ENCODE results near the gene RIN1. TPM values are rescaled to one million over a fixed set of nuclear protein-coding genes. Genes with fewer than 3 reads are reported as not detected.

Gene RIN1
- total and polyA plus RNA-seq, 2 of the 13 experiments (the other 11 are each of a cell fraction or from before 2014, with no cell fraction given) = 2.4 to 4.1 TPM

DNA sequence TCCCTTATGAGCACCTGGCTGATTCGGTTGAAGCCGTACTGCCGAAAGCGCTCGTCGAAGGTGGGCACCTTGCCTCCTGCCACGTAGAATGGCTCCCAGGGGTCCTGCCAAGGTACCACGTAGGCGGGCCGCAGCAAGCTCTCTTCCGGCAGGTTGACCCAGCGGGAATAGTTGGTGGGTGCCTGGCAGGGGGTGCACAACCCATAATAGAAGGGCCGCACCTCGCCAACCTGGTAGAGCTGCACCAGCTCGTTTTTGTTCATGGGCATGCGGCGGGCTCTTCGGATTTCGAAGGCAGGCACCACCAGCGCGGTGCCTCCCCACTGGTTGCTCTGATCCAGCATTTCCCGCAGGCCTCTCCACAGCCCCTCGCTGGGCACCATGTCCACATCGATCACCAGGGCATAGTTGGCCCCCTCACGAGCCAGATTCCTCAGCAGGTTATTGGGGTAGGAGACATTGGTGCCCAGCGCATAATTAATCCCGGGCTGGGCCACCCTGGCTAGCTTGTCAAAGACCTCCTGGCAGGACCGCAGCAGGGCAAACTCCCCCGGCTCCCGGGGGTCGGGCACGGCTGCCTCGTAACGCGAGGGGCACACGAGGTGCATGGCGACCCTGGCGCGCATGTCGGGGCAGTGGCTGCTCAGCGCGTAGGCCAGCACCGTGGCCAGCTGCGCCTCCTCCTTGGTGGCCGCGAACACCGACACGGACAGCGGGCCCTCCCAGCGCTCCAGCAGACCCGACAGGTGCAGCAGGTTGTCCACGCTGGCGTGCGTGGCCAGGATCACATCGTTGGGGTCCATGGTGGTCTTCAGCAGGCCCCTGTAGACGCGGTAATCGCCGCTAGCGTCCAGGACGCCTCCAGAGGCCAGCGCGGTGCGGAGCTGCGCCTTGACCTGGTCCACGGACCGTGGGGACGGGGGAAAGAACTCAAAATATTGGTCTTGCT, 10.5 kb upstream of the RIN1 start (continued):
- TF ChIP-seq, protein P1, sequence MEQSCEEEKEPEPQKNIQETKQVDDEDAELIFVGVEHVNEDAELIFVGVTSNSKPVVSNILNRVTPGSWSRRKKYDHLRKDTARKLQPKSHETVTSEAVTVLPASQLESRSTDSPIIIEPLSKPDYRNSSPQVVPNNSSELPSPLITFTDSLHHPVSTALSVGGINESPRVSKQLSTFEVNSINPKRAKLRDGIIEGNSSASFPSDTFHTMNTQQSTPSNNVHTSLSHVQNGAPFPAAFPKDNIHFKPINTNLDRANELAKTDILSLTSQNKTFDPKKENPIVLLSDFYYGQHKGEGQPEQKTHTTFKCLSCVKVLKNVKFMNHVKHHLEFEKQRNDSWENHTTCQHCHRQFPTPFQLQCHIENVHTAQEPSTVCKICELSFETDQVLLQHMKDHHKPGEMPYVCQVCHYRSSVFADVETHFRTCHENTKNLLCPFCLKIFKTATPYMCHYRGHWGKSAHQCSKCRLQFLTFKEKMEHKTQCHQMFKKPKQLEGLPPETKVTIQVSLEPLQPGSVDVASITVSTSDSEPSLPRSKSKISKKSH (CRISPR knock-in tag; IDR thresholded peaks at IDR 0.05; ENCODE audit: borderline replicate concordance) = peak; percentile 38; the same call in 1 of the 2 replicates
- TF ChIP-seq, protein P2, sequence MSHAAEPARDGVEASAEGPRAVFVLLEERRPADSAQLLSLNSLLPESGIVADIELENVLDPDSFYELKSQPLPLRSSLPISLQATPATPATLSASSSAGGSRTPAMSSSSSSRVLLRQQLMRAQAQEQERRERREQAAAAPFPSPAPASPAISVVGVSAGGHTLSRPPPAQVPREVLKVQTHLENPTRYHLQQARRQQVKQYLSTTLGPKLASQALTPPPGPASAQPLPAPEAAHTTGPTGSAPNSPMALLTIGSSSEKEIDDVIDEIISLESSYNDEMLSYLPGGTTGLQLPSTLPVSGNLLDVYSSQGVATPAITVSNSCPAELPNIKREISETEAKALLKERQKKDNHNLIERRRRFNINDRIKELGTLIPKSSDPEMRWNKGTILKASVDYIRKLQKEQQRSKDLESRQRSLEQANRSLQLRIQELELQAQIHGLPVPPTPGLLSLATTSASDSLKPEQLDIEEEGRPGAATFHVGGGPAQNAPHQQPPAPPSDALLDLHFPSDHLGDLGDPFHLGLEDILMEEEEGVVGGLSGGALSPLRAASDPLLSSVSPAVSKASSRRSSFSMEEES (CRISPR knock-in tag; IDR thresholded peaks at IDR 0.05) = no peak
- TF ChIP-seq KAT8 (CRISPR knock-in tag; IDR thresholded peaks at IDR 0.05) = no peak
- peak; percentile 5 for TF ChIP-seq HDAC2 (CRISPR knock-in tag; IDR thresholded peaks at IDR 0.05)
- no peak for TF ChIP-seq FOXA3 (CRISPR knock-in tag; IDR thresholded peaks at IDR 0.05)
- TF ChIP-seq ELF3 (CRISPR knock-in tag; IDR thresholded peaks at IDR 0.05) = no peak
- 0 out of 2 replicates have a peak, but pooled peaks have one; percentile 15 for TF ChIP-seq ZNF563 (CRISPR knock-in tag; IDR thresholded peaks at IDR 0.05)
- TF ChIP-seq MAZ (IDR thresholded peaks at IDR 0.05; ENCODE audit: borderline replicate concordance, low read depth, low read length) = no peak
- TF ChIP-seq MAZ (CRISPR knock-in tag; IDR thresholded peaks at IDR 0.05; ENCODE audit: low read depth) = peak; percentile 61; the same call in 1 of the 2 replicates
- peak; percentile 42; the same call in 1 of the 2 replicates for TF ChIP-seq ZNF792 (CRISPR knock-in tag; IDR thresholded peaks at IDR 0.05)
- TF ChIP-seq MTA1 (CRISPR knock-in tag; IDR thresholded peaks at IDR 0.05; ENCODE audit: borderline replicate concordance) = no peak
- no peak for TF ChIP-seq ZSCAN12 (CRISPR knock-in tag; IDR thresholded peaks at IDR 0.05)
- TF ChIP-seq LCORL (IDR thresholded peaks at IDR 0.05) = no peak
- no peak for TF ChIP-seq LCORL (CRISPR knock-in tag; IDR thresholded peaks at IDR 0.05)
- TF ChIP-seq MED13 (CRISPR knock-in tag; IDR thresholded peaks at IDR 0.05) = no peak
- TF ChIP-seq, protein P3, sequence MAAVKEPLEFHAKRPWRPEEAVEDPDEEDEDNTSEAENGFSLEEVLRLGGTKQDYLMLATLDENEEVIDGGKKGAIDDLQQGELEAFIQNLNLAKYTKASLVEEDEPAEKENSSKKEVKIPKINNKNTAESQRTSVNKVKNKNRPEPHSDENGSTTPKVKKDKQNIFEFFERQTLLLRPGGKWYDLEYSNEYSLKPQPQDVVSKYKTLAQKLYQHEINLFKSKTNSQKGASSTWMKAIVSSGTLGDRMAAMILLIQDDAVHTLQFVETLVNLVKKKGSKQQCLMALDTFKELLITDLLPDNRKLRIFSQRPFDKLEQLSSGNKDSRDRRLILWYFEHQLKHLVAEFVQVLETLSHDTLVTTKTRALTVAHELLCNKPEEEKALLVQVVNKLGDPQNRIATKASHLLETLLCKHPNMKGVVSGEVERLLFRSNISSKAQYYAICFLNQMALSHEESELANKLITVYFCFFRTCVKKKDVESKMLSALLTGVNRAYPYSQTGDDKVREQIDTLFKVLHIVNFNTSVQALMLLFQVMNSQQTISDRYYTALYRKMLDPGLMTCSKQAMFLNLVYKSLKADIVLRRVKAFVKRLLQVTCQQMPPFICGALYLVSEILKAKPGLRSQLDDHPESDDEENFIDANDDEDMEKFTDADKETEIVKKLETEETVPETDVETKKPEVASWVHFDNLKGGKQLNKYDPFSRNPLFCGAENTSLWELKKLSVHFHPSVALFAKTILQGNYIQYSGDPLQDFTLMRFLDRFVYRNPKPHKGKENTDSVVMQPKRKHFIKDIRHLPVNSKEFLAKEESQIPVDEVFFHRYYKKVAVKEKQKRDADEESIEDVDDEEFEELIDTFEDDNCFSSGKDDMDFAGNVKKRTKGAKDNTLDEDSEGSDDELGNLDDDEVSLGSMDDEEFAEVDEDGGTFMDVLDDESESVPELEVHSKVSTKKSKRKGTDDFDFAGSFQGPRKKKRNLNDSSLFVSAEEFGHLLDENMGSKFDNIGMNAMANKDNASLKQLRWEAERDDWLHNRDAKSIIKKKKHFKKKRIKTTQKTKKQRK (IDR thresholded peaks at IDR 0.05; ENCODE audit: low read length) = no peak
- TF ChIP-seq CBX5 (CRISPR knock-in tag; IDR thresholded peaks at IDR 0.05; ENCODE audit: borderline replicate concordance) = no peak
- TF ChIP-seq ZNF329 (CRISPR knock-in tag; IDR thresholded peaks at IDR 0.05; ENCODE audit: low read depth) = no peak
- no peak for TF ChIP-seq GTF3A (CRISPR knock-in tag; conservative IDR thresholded peaks at IDR 0.05)
- TF ChIP-seq, protein P4, sequence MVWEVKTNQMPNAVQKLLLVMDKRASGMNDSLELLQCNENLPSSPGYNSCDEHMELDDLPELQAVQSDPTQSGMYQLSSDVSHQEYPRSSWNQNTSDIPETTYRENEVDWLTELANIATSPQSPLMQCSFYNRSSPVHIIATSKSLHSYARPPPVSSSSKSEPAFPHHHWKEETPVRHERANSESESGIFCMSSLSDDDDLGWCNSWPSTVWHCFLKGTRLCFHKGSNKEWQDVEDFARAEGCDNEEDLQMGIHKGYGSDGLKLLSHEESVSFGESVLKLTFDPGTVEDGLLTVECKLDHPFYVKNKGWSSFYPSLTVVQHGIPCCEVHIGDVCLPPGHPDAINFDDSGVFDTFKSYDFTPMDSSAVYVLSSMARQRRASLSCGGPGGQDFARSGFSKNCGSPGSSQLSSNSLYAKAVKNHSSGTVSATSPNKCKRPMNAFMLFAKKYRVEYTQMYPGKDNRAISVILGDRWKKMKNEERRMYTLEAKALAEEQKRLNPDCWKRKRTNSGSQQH (CRISPR knock-in tag; IDR thresholded peaks at IDR 0.05; ENCODE audit: low read depth) = no peak
- TF ChIP-seq ZNF747 (CRISPR knock-in tag; IDR thresholded peaks at IDR 0.05; ENCODE audit: borderline replicate concordance) = 0 out of 2 replicates have a peak, but pooled peaks have one; percentile 15
- TF ChIP-seq KAT7 (CRISPR knock-in tag; IDR thresholded peaks at IDR 0.05; ENCODE audit: borderline replicate concordance) = no peak
- no peak for TF ChIP-seq ZFP41 (CRISPR knock-in tag; IDR thresholded peaks at IDR 0.05; ENCODE audit: borderline replicate concordance)

All from HepG2 (cell line).